K562 (cell line): ENCODE results near the gene NME2. TPM values are rescaled to one million over a fixed set of nuclear protein-coding genes. Genes with fewer than 3 reads are reported as not detected.

Experiments used
- CREB3 ChIP-seq: fragments of 450-650 bp; conservative IDR thresholded peaks from 2 replicates; pipeline ENCODE4 v1.6.1; 2016; ENCODE audit warnings: missing genetic modification characterization, low read depth, mild to moderate bottlenecking, missing compliant biosample characterization, moderate library complexity
- DEAF1 ChIP-seq: fragments of 450-650 bp; formaldehyde crosslinking; IDR thresholded peaks from 2 replicates; pipeline ENCODE4 v1.4.0; 2020; ENCODE audit warnings: mild to moderate bottlenecking, moderate library complexity
- DMBX1 ChIP-seq: fragments of 250-450 bp; sonication (Bioruptor Pico); IDR thresholded peaks from 2 replicates; pipeline ENCODE4 v1.8.0; 2022; ENCODE audit warnings: inconsistent platforms, mild to moderate bottlenecking, moderate library complexity, borderline replicate concordance
- MYBL2 ChIP-seq, 2 experiments: fragments of 450-650 bp in 1 of 2; sonication (generic) in 1 of 2; formaldehyde crosslinking in 1 of 2; IDR thresholded peaks; 2 replicates each; pipeline versions ENCODE4 v1.6.1 to v1.8.1; 2017 to 2022; ENCODE audit warnings: borderline replicate concordance in 1 of 2, inconsistent platforms in 1 of 2, low read depth in 1 of 2, mild to moderate bottlenecking in 1 of 2, missing genetic modification reagents in 1 of 2, moderate library complexity in 1 of 2
- NFRKB ChIP-seq: fragments of 450-650 bp; IDR thresholded peaks from 2 replicates; pipeline ENCODE4 v1.6.1; 2016; ENCODE audit warnings: low read depth
- NKRF ChIP-seq: fragments of 450-650 bp; IDR thresholded peaks from 2 replicates; pipeline ENCODE4 v1.6.1; 2016; ENCODE audit warnings: borderline replicate concordance
- PATZ1 ChIP-seq: fragments of 250-450 bp; sonication (Bioruptor Pico); IDR thresholded peaks from 2 replicates; pipeline ENCODE4 v1.5.0; 2020; ENCODE audit warnings: mild to moderate bottlenecking, borderline replicate concordance
- PHF21A ChIP-seq: fragments of 450-650 bp; IDR thresholded peaks from 2 replicates; pipeline ENCODE4 v1.6.1; 2017; ENCODE audit warnings: low read depth, borderline replicate concordance
- POLR3G ChIP-seq: IDR thresholded peaks from 2 replicates; pipeline ENCODE4 v1.6.1; 2011; ENCODE audit not compliant: insufficient read length, insufficient replicate concordance; ENCODE audit errors: extremely low read depth
- TBL1XR1 ChIP-seq, 2 experiments: IDR thresholded peaks; 2 replicates each; pipeline ENCODE4 v1.6.1; 2012; ENCODE audit warnings: improper control_type of control experiment in 2 of 2, low read length in 2 of 2, mild to moderate bottlenecking in 1 of 2
- TCF7 ChIP-seq: sonication (generic); IDR thresholded peaks from 2 replicates; pipeline ENCODE4 v1.6.1; 2016; ENCODE audit warnings: antibody characterized with exemption, borderline replicate concordance
- USF2 ChIP-seq: sonication (generic); formaldehyde crosslinking; IDR thresholded peaks from 2 replicates; pipeline ENCODE4 v1.5.0; 2020; ENCODE audit warnings: missing genetic modification reagents
- XRCC3 ChIP-seq: fragments of 450-650 bp; IDR thresholded peaks from 2 replicates; pipeline ENCODE4 v1.6.1; 2017; ENCODE audit warnings: mild to moderate bottlenecking, moderate library complexity
- ZNF253 ChIP-seq: fragments of 250-450 bp; sonication (Bioruptor Pico); conservative IDR thresholded peaks from 2 replicates; pipeline ENCODE4 v1.6.1; 2021; ENCODE audit warnings: mild to moderate bottlenecking
- ZNF280A ChIP-seq: fragments of 450-650 bp; IDR thresholded peaks from 2 replicates; pipeline ENCODE4 v1.6.1; 2018; ENCODE audit warnings: mild to moderate bottlenecking, low read depth; ENCODE audit not compliant: partially characterized antibody
- ZNF3 ChIP-seq: fragments of 250-450 bp; sonication (Bioruptor Pico); IDR thresholded peaks from 2 replicates; pipeline ENCODE4 v1.5.0; 2021; ENCODE audit warnings: mild to moderate bottlenecking, moderate library complexity
- ZNF589 ChIP-seq: fragments of 200-800 bp; sonication (Bioruptor generic); IDR thresholded peaks from 2 replicates; pipeline ENCODE4 v1.6.1; 2016; ENCODE audit warnings: low read depth, missing genetic modification characterization, missing compliant biosample characterization
- polyA plus RNA-seq, 8 experiments: library from polyadenylated mRNA; depleted of rRNA in 4 of 8; stranded (reverse) in 5 of 8; unstranded in 3 of 8; fragments of >200 nt; fragmentation: Nextera tagmentation in 2 of 8; fragmentation: Illumina TruSeq in 1 of 8; extraction: Ambion mirVana in 2 of 8; extraction: Trizol in 1 of 8; gene quantifications; 2 replicates each; pipeline versions ENCODE4 v1.2.1 to v1.2.3, GENCODE V29; 2011 to 2014; ENCODE audit warnings: inconsistent platforms in 1 of 8, missing spikeins in 1 of 8
- total RNA-seq, 7 experiments: library from RNA; depleted of rRNA in 6 of 7; stranded (reverse); fragments of >200 nt in 6 of 7; fragmentation: Illumina TruSeq in 2 of 7; extraction: Trizol in 2 of 7; gene quantifications; 2 replicates each; pipeline versions ENCODE4 v1.2.1 to v1.2.3, GENCODE V29; 2011 to 2021; ENCODE audit warnings: low replicate concordance in 1 of 7

The NME2 gene
- total and polyA plus RNA-seq, 9 of the 15 experiments (the other 6 are each of a cell fraction or from before 2014, with no cell fraction given) = 684 to 1,202 (median 924) TPM

GRCh38 chr17:51166198-51166986, at the start of gene NME2 (continued):
- TF ChIP-seq ZNF280A (no peak), DEAF1 (CRISPR knock-in tag) (no peak), PHF21A (no peak), DMBX1 (CRISPR knock-in tag) (no peak), NKRF (peak; percentile 81), TBL1XR1 (IDR thresholded peaks at IDR 0.05; ENCODE audit: low read length in 2 of 2) (no peak), CREB3 (tag) (no peak), ZNF589 (CRISPR knock-in tag) (no peak), NFRKB (no peak), XRCC3 (no peak), ZNF253 (CRISPR knock-in tag) (no peak), POLR3G (no peak), TCF7 (no peak), USF2 (CRISPR knock-in tag) (0 out of 2 replicates have a peak, but pooled peaks have one; percentile 32), ZNF3 (CRISPR knock-in tag) (no peak), PATZ1 (CRISPR knock-in tag) (no peak), MYBL2 (IDR thresholded peaks at IDR 0.05; ENCODE audit: low read depth) (no peak), MYBL2 (CRISPR knock-in tag; IDR thresholded peaks at IDR 0.05; ENCODE audit: borderline replicate concordance) (no peak)
